Trophoblast cell (in vitro differentiated cells and primary cell): ENCODE data around the gene FGD4.
A peak's percentile ranks its signal among the peaks of the same experiment; 100 is the strongest.

Experiments
- DNase-seq, 2 donors: peaks; one replicate each; pipeline ENCODE4 v3.0.0-alpha.2; 2016
- H2AFZ ChIP-seq: 2 replicates; pipeline ENCODE4 v1.6.1; 2013; ENCODE audit warnings: low read length, moderate library complexity, mild to moderate bottlenecking; ENCODE audit not compliant: insufficient read depth, poor library complexity
- H2AK5ac ChIP-seq: 2 replicates; pipeline ENCODE4 v1.6.1; 2013; ENCODE audit warnings: mild to moderate bottlenecking, low read length
- H2BK120ac ChIP-seq: 2 replicates; pipeline ENCODE4 v1.6.1; 2013; ENCODE audit warnings: low read length, mild to moderate bottlenecking, moderate library complexity; ENCODE audit not compliant: insufficient read depth, poor library complexity
- H2BK12ac ChIP-seq: 2 replicates; pipeline ENCODE4 v1.6.1; 2013; ENCODE audit warnings: mild to moderate bottlenecking, low read length, moderate library complexity
- H2BK5ac ChIP-seq: 2 replicates; pipeline ENCODE4 v1.6.1; 2013; ENCODE audit warnings: low read length, low read depth, moderate library complexity, mild to moderate bottlenecking; ENCODE audit not compliant: poor library complexity
- H3K14ac ChIP-seq: 2 replicates; pipeline ENCODE4 v1.6.1; 2013; ENCODE audit warnings: mild to moderate bottlenecking, low read length
- H3K18ac ChIP-seq: 2 replicates; pipeline ENCODE4 v1.6.1; 2013; ENCODE audit warnings: mild to moderate bottlenecking, low read length
- H3K23ac ChIP-seq: 2 replicates; pipeline ENCODE4 v1.6.1; 2013; ENCODE audit warnings: low read length
- H3K27ac ChIP-seq: 2 replicates; pipeline ENCODE4 v1.5.1; 2013; ENCODE audit warnings: low read depth, mild to moderate bottlenecking, inconsistent platforms, low read length, moderate library complexity
- H3K27me3 ChIP-seq: 2 replicates; pipeline ENCODE4 v1.6.1; 2013; ENCODE audit warnings: inconsistent platforms, mild to moderate bottlenecking, low read length, moderate library complexity; ENCODE audit not compliant: insufficient read depth
- H3K36me3 ChIP-seq, 2 experiments: 1 replicate in 1 of 2; 2 replicates in 1 of 2; pipeline ENCODE4 v1.6.1; 2013; ENCODE audit warnings: low read length in 2 of 2, mild to moderate bottlenecking in 2 of 2, moderate library complexity in 1 of 2; ENCODE audit not compliant: insufficient read depth in 2 of 2, control insufficient read depth in 1 of 2
- H3K4ac ChIP-seq: 2 replicates; pipeline ENCODE4 v1.6.1; 2013; ENCODE audit warnings: low read depth, mild to moderate bottlenecking, low read length, moderate library complexity
- H3K4me1 ChIP-seq, 2 experiments: 1 replicate in 1 of 2; 2 replicates in 1 of 2; pipeline ENCODE4 v1.6.1; 2013; ENCODE audit warnings: low read length in 2 of 2, mild to moderate bottlenecking in 2 of 2, moderate library complexity in 1 of 2; ENCODE audit not compliant: insufficient read depth in 2 of 2, control insufficient read depth in 1 of 2
- H3K4me2 ChIP-seq: 2 replicates; pipeline ENCODE4 v1.6.1; 2013; ENCODE audit warnings: inconsistent platforms, mild to moderate bottlenecking, low read length, moderate library complexity
- H3K4me3 ChIP-seq: 2 replicates; pipeline ENCODE4 v1.5.1; 2013; ENCODE audit warnings: mild to moderate bottlenecking, low read depth, low read length, inconsistent platforms
- H3K79me1 ChIP-seq: one replicate; pipeline ENCODE4 v1.6.1; 2013; ENCODE audit warnings: low read length
- H3K79me2 ChIP-seq: 2 replicates; pipeline ENCODE4 v1.6.1; 2013; ENCODE audit warnings: low read length, mild to moderate bottlenecking; ENCODE audit not compliant: control insufficient read depth, insufficient read depth, poor library complexity
- H3K9ac ChIP-seq: 2 replicates; pipeline ENCODE4 v1.6.1; 2013; ENCODE audit warnings: mild to moderate bottlenecking, low read length
- H3K9me3 ChIP-seq: 2 replicates; pipeline ENCODE4 v1.6.1; 2013; ENCODE audit warnings: low read depth, mild to moderate bottlenecking, control low read depth, inconsistent platforms, low read length; ENCODE audit not compliant: insufficient read depth
- H4K12ac ChIP-seq: 2 replicates; pipeline ENCODE4 v1.6.1; 2013; ENCODE audit warnings: low read depth, mild to moderate bottlenecking, low read length, moderate library complexity
- H4K8ac ChIP-seq: 2 replicates; pipeline ENCODE4 v1.6.1; 2013; ENCODE audit warnings: low read depth, mild to moderate bottlenecking, low read length, moderate library complexity
- H4K91ac ChIP-seq: one replicate; pipeline ENCODE4 v1.6.1; 2013; ENCODE audit warnings: low read depth, mild to moderate bottlenecking, low read length, moderate library complexity
- WGBS: extraction: QIAGEN DNeasy Blood & Tissue Kit; methylation state at CpG from one replicate; pipeline ENCODE4 v1.1.7; 2013; ENCODE audit warnings: missing lambda C conversion rate; ENCODE audit not compliant: insufficient read length, insufficient coverage; ENCODE audit errors: extremely low coverage; 5-methylcytosine and 5-hydroxymethylcytosine counted together

The FGD4 gene

GRCh38 chr12:32644431-32644830, 245.1 kb downstream of the FGD4 start:
- Histone ChIP-seq H4K8ac (no peak overlapping the region), H3K27ac (no peak overlapping the region), H3K9me3 (no peaks in the 10 kb centered on the region), H3K79me2 (no peaks in the 10 kb centered on the region), H3K4me1 (no peaks in the 10 kb centered on the region), H3K4ac (no peak overlapping the region), H2AFZ (no peak overlapping the region), H3K27me3 (no peaks in the 10 kb centered on the region), H3K18ac (no peak overlapping the region), H4K91ac (no peak overlapping the region), H3K14ac (no peak overlapping the region), H2AK5ac (no peak overlapping the region), H4K12ac (no peak overlapping the region), H3K4me3 (no peak overlapping the region), H3K36me3 (peaks cover 2 to 5% of the 10 kb centered on the region in 2 experiments), H3K79me1 (no peaks in the 10 kb centered on the region), H3K9ac (no peak overlapping the region), H2BK120ac (no peak overlapping the region), H3K23ac (no peak overlapping the region), H2BK5ac (no peak overlapping the region), H3K4me2 (no peak overlapping the region), H2BK12ac (no peak overlapping the region)
- no CpG with 5 or more reads among the region's 2 CpGs for WGBS
- no peak for DNase-seq

GRCh38 chr12:32647275-32647674, 247.9 kb downstream of the FGD4 start:
- no peak overlapping the region for H4K8ac ChIP-seq
- no peak overlapping the region for H2AFZ ChIP-seq
- no peak overlapping the region for H3K14ac ChIP-seq
- no CpG with 5 or more reads among the region's 3 CpGs for WGBS
- no peak overlapping the region for H4K12ac ChIP-seq
- DNase-seq: no peak
- H3K23ac ChIP-seq: no peak overlapping the region
- H4K91ac ChIP-seq: no peak overlapping the region
- no peaks in the 10 kb centered on the region for H3K79me1 ChIP-seq
- no peaks in the 10 kb centered on the region for H3K79me2 ChIP-seq
- H2BK12ac ChIP-seq: no peak overlapping the region
- no peak overlapping the region for H3K4me2 ChIP-seq
- H3K27me3 ChIP-seq: no peaks in the 10 kb centered on the region
- H3K4me1 ChIP-seq: no peaks in the 10 kb centered on the region
- H3K4me3 ChIP-seq: no peak overlapping the region
- no peak overlapping the region for H2BK5ac ChIP-seq
- H2BK120ac ChIP-seq: no peak overlapping the region
- H2AK5ac ChIP-seq: no peak overlapping the region
- no peak overlapping the region for H3K18ac ChIP-seq
- H3K36me3 ChIP-seq: no peaks in the 10 kb centered on the region
- no peak overlapping the region for H3K9ac ChIP-seq
- H3K4ac ChIP-seq: no peak overlapping the region
- no peak overlapping the region for H3K27ac ChIP-seq
- H3K9me3 ChIP-seq: no peaks in the 10 kb centered on the region

GRCh38 chr12:32650508-32650907, 251.2 kb downstream of the FGD4 start:
- Histone ChIP-seq H3K4me2 (no peak overlapping the region), H2BK12ac (no peak overlapping the region), H3K18ac (no peak overlapping the region), H3K27ac (no peak overlapping the region), H3K4me3 (no peak overlapping the region), H3K9me3 (no peaks in the 10 kb centered on the region), H2AK5ac (no peak overlapping the region), H3K14ac (no peak overlapping the region), H2BK5ac (no peak overlapping the region), H3K36me3 (no peaks in the 10 kb centered on the region), H4K91ac (no peak overlapping the region), H3K27me3 (no peaks in the 10 kb centered on the region), H3K4ac (no peak overlapping the region), H3K23ac (no peak overlapping the region), H3K79me2 (no peaks in the 10 kb centered on the region), H3K4me1 (no peaks in the 10 kb centered on the region), H2AFZ (no peak overlapping the region), H4K8ac (no peak overlapping the region), H2BK120ac (no peak overlapping the region), H3K9ac (no peak overlapping the region), H4K12ac (no peak overlapping the region), H3K79me1 (no peaks in the 10 kb centered on the region)
- DNase-seq: peak; percentile 11 to 44
- WGBS: no CpG with 5 or more reads among the region's 2 CpGs

- H4K12ac ChIP-seq: no peak overlapping the region
- H3K23ac ChIP-seq: no peak overlapping the region
- no peak overlapping the region for H2BK120ac ChIP-seq
- H2BK5ac ChIP-seq: no peak overlapping the region
- no peak overlapping the region for H4K8ac ChIP-seq
- no peak overlapping the region for H2AFZ ChIP-seq
- no peak overlapping the region for H3K4me2 ChIP-seq
- no peaks in the 10 kb centered on the region for H3K4me1 ChIP-seq
- no peak for DNase-seq
- no peak overlapping the region for H3K4me3 ChIP-seq
- H2BK12ac ChIP-seq: no peak overlapping the region
- H3K18ac ChIP-seq: no peak overlapping the region
- no CpG with 5 or more reads among the region's 5 CpGs for WGBS
- no peaks in the 10 kb centered on the region for H3K79me1 ChIP-seq
- no peak overlapping the region for H2AK5ac ChIP-seq
- no peak overlapping the region for H3K9ac ChIP-seq
- no peaks in the 10 kb centered on the region for H3K79me2 ChIP-seq
- no peaks in the 10 kb centered on the region for H3K36me3 ChIP-seq
- no peaks in the 10 kb centered on the region for H3K27me3 ChIP-seq
- peak overlapping the region; percentile 39 for H3K27ac ChIP-seq
- H3K9me3 ChIP-seq: no peaks in the 10 kb centered on the region
- H3K4ac ChIP-seq: no peak overlapping the region
- H3K14ac ChIP-seq: no peak overlapping the region
- H4K91ac ChIP-seq: no peak overlapping the region
Observed at GRCh38 chr12:32651151-32651955, 252.0 kb downstream of the FGD4 start.
